HepG2 (cell line): ENCODE data around the gene COG1. TPM values are rescaled to one million over a fixed set of nuclear protein-coding genes. Genes with fewer than 3 reads are reported as not detected.

Source experiments
- EHMT2 ChIP-seq: fragments of 200-600 bp; sonication (generic); IDR thresholded peaks from 2 replicates; pipeline ENCODE4 v1.7.0; 2017; ENCODE audit warnings: antibody characterized with exemption, low read depth, low read length, borderline replicate concordance
- HNRNPH1 ChIP-seq: fragments of 200-400 bp; formaldehyde crosslinking; optimal IDR thresholded peaks from 2 replicates; pipeline ENCODE3; 2017; ENCODE audit warnings: mild to moderate bottlenecking, low read depth, low read length
- KIAA2018 ChIP-seq: sonication (generic); formaldehyde crosslinking; IDR thresholded peaks from 2 replicates; pipeline ENCODE4 v1.5.0; 2020; ENCODE audit warnings: mild to moderate bottlenecking, missing genetic modification reagents, borderline replicate concordance
- MTA1 ChIP-seq: sonication (generic); formaldehyde crosslinking; IDR thresholded peaks from 2 replicates; pipeline ENCODE4 v1.4.0; 2020; ENCODE audit warnings: missing genetic modification reagents, mild to moderate bottlenecking, borderline replicate concordance
- MXI1 ChIP-seq: IDR thresholded peaks from 3 replicates; pipeline ENCODE4 v1.6.1; 2012; ENCODE audit warnings: low read depth, low read length, inconsistent platforms, borderline replicate concordance
- PCBP1 ChIP-seq: fragments of 200-400 bp; formaldehyde crosslinking; IDR thresholded peaks from 2 replicates; pipeline ENCODE4 v1.6.1; 2017; ENCODE audit warnings: mild to moderate bottlenecking, low read depth, low read length, borderline replicate concordance
- PCBP2 ChIP-seq: fragments of 200-400 bp; formaldehyde crosslinking; optimal IDR thresholded peaks from 2 replicates; pipeline ENCODE3; 2018; ENCODE audit warnings: low read length, low read depth; ENCODE audit not compliant: poor library complexity, severe bottlenecking
- SIN3A ChIP-seq: IDR thresholded peaks from 2 replicates; pipeline ENCODE4 v1.6.1; 2011; ENCODE audit warnings: low read depth, mild to moderate bottlenecking, control low read depth, low read length, borderline replicate concordance
- ZBTB42 ChIP-seq: sonication (generic); formaldehyde crosslinking; IDR thresholded peaks from 2 replicates; pipeline ENCODE4 v1.5.0; 2020; ENCODE audit warnings: mild to moderate bottlenecking, missing genetic modification reagents
- ZNF557 ChIP-seq: sonication (generic); formaldehyde crosslinking; IDR thresholded peaks from 2 replicates; pipeline ENCODE4 v1.4.0; 2020; ENCODE audit warnings: missing genetic modification reagents
- polyA plus RNA-seq, 8 experiments: library from polyadenylated mRNA; depleted of rRNA in 3 of 8; stranded (reverse) in 7 of 8; unstranded in 1 of 8; fragments of >200 nt; fragmentation: Illumina TruSeq in 4 of 8; extraction: Trizol in 4 of 8; gene quantifications; 2 replicates each; pipeline versions ENCODE4 v1.2.1 to v1.2.3, GENCODE V29; 2011 to 2016; ENCODE audit warnings: low read depth in 4 of 8, missing spikeins in 1 of 8, mixed read lengths in 1 of 8; ENCODE audit not compliant: insufficient read depth in 1 of 8
- total RNA-seq, 5 experiments: library from RNA; depleted of rRNA; stranded (reverse); fragments of >200 nt; fragmentation: Illumina TruSeq; extraction: Trizol; gene quantifications; 2 replicates each; pipeline ENCODE4 v1.2.3, GENCODE V29; 2016; ENCODE audit warnings: low read depth in 1 of 5
- TF ChIP-seq, protein P1 (sequence below): sonication (generic); formaldehyde crosslinking; IDR thresholded peaks from 2 replicates; pipeline ENCODE4 v1.9.0; 2021; ENCODE audit warnings: mild to moderate bottlenecking, missing genetic modification reagents

Gene COG1
- total and polyA plus RNA-seq, 2 of the 13 experiments (the other 11 are each of a cell fraction or from before 2014, with no cell fraction given) = 36.6 to 39.7 TPM

DNA sequence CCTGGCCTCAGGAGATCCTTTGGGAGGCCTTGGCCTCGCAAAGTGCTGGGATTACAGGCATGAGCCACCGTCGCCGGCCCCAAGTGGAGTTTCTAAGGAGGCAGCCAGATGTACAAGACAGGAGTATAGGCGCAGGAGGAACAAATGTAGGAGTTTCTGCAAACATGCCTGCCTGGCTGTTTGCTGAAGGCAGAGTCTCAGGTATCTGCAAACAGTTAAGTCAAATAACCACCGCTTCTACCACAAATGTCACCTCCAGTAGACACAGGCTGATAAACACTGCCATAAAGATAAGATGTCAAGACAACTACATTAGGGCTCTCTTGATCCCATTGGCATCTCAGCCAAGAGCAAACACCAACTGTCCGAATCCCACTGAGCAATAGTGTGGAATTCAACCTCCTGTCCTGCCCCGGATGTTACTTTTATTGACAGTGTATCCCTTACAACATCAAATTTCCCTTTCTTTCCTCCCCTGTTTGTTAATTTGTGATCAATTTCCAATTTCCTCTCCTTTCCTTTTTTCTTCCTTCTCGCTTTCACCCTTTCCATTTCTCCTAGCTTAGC is 5.6 kb upstream of the COG1 start (continued):
- TF ChIP-seq PCBP2 = no peak
- peak; percentile 84; the same call in 1 of the 2 replicates for TF ChIP-seq ZNF557 (CRISPR knock-in tag)
- TF ChIP-seq MTA1 (CRISPR knock-in tag) = peak; percentile 61; the same call in 1 of the 2 replicates
- TF ChIP-seq SIN3A = no peak
- TF ChIP-seq, protein P1, sequence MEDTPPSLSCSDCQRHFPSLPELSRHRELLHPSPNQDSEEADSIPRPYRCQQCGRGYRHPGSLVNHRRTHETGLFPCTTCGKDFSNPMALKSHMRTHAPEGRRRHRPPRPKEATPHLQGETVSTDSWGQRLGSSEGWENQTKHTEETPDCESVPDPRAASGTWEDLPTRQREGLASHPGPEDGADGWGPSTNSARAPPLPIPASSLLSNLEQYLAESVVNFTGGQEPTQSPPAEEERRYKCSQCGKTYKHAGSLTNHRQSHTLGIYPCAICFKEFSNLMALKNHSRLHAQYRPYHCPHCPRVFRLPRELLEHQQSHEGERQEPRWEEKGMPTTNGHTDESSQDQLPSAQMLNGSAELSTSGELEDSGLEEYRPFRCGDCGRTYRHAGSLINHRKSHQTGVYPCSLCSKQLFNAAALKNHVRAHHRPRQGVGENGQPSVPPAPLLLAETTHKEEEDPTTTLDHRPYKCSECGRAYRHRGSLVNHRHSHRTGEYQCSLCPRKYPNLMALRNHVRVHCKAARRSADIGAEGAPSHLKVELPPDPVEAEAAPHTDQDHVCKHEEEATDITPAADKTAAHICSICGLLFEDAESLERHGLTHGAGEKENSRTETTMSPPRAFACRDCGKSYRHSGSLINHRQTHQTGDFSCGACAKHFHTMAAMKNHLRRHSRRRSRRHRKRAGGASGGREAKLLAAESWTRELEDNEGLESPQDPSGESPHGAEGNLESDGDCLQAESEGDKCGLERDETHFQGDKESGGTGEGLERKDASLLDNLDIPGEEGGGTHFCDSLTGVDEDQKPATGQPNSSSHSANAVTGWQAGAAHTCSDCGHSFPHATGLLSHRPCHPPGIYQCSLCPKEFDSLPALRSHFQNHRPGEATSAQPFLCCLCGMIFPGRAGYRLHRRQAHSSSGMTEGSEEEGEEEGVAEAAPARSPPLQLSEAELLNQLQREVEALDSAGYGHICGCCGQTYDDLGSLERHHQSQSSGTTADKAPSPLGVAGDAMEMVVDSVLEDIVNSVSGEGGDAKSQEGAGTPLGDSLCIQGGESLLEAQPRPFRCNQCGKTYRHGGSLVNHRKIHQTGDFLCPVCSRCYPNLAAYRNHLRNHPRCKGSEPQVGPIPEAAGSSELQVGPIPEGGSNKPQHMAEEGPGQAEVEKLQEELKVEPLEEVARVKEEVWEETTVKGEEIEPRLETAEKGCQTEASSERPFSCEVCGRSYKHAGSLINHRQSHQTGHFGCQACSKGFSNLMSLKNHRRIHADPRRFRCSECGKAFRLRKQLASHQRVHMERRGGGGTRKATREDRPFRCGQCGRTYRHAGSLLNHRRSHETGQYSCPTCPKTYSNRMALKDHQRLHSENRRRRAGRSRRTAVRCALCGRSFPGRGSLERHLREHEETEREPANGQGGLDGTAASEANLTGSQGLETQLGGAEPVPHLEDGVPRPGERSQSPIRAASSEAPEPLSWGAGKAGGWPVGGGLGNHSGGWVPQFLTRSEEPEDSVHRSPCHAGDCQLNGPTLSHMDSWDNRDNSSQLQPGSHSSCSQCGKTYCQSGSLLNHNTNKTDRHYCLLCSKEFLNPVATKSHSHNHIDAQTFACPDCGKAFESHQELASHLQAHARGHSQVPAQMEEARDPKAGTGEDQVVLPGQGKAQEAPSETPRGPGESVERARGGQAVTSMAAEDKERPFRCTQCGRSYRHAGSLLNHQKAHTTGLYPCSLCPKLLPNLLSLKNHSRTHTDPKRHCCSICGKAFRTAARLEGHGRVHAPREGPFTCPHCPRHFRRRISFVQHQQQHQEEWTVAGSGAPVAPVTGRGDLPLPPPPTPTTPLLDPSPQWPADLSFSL = no peak
- TF ChIP-seq ZBTB42 (CRISPR knock-in tag) = no peak
- no peak for TF ChIP-seq PCBP1
- no peak for TF ChIP-seq EHMT2
- TF ChIP-seq KIAA2018 (CRISPR knock-in tag) = no peak; the same call in 1 of the 2 replicates
- no peak for TF ChIP-seq HNRNPH1
- no peak for TF ChIP-seq MXI1
